GM12892 (cell line): Measurements from ENCODE around the gene ARID4A.

Experiments used
- POLR2A ChIP-seq: IDR thresholded peaks from 2 replicates; pipeline ENCODE4 v1.6.1; 2011; ENCODE audit warnings: low read depth, low read length, control low read depth
- POLR2AphosphoS5 ChIP-seq: IDR thresholded peaks from 2 replicates; pipeline ENCODE4 v1.6.1; 2011; ENCODE audit warnings: low read depth, low read length, control low read depth

GRCh38 chr14:58270628-58271027, 27.7 kb upstream of the ARID4A start:
- no peak for TF ChIP-seq POLR2A
- TF ChIP-seq POLR2AphosphoS5, result no peak
